GM23338 (cell line): Measurements from ENCODE around the gene FHIT. TPM values are rescaled to one million over a fixed set of nuclear protein-coding genes. Genes with fewer than 3 reads are reported as not detected.

ENCODE experiments used
- ATAC-seq: fragments of 200-7000 bp; cut with Tn5 transposase; 3 replicates; pipeline ENCODE4 v1.9.1; 2020
- DNase-seq: peaks from one replicate; pipeline ENCODE4 v3.0.0-alpha.2; 2015; ENCODE audit warnings: low spot score
- H2AFZ ChIP-seq: fragments of 200-600 bp; sonication (generic); 2 replicates; pipeline ENCODE4 v1.8.0; 2016; ENCODE audit warnings: antibody characterized with exemption, mild to moderate bottlenecking, moderate library complexity
- H3F3A ChIP-seq: fragments of 200-600 bp; sonication (generic); replicated peaks from 2 replicates; pipeline ENCODE4 v1.8.0; 2017; ENCODE audit warnings: antibody characterized with exemption, mixed run types, low read depth
- H3K27ac ChIP-seq: fragments of 200-600 bp; sonication (generic); 2 replicates; pipeline ENCODE4 v1.6.1; 2016; ENCODE audit warnings: low read depth
- H3K27me3 ChIP-seq: fragments of 200-600 bp; sonication (generic); 2 replicates; pipeline ENCODE4 v1.8.0; 2016; ENCODE audit warnings: mild to moderate bottlenecking, mixed run types, moderate library complexity; ENCODE audit not compliant: insufficient read depth
- H3K36me3 ChIP-seq: fragments of 200-600 bp; sonication (generic); 2 replicates; pipeline ENCODE4 v1.8.0; 2016; ENCODE audit warnings: mild to moderate bottlenecking; ENCODE audit not compliant: insufficient read depth
- H3K4me1 ChIP-seq: fragments of 200-600 bp; sonication (generic); 2 replicates; pipeline ENCODE4 v1.8.0; 2016; ENCODE audit warnings: mild to moderate bottlenecking, moderate library complexity; ENCODE audit not compliant: insufficient read depth
- H3K4me2 ChIP-seq: fragments of 200-600 bp; sonication (generic); 2 replicates; pipeline ENCODE4 v1.7.1; 2017; ENCODE audit warnings: mixed run types
- H3K4me3 ChIP-seq: fragments of 200-600 bp; sonication (generic); 2 replicates; pipeline ENCODE4 v1.6.1; 2016; ENCODE audit warnings: mixed run types
- H3K79me2 ChIP-seq: fragments of 200-600 bp; sonication (generic); replicated peaks from 2 replicates; pipeline ENCODE4 v1.8.0; 2017; ENCODE audit warnings: mild to moderate bottlenecking; ENCODE audit not compliant: insufficient read depth
- H3K9me2 ChIP-seq: fragments of 200-600 bp; sonication (generic); 2 replicates; pipeline ENCODE4 v1.8.0; 2017; ENCODE audit not compliant: insufficient read depth
- H4K20me1 ChIP-seq: fragments of 200-600 bp; sonication (generic); replicated peaks from 2 replicates; pipeline ENCODE4 v1.8.0; 2017; ENCODE audit warnings: mild to moderate bottlenecking; ENCODE audit not compliant: insufficient read depth
- H3K27ac Mint-ChIP-seq: 2 replicates; pipeline ENCODE4 v1.8.0; 2020; ENCODE audit warnings: inconsistent platforms, mild to moderate bottlenecking, moderate library complexity, mixed read lengths
- H3K27me3 Mint-ChIP-seq: 3 replicates; pipeline ENCODE4 v1.8.0; 2022; ENCODE audit warnings: low read depth, mild to moderate bottlenecking, moderate library complexity, mixed read lengths, inconsistent platforms; ENCODE audit not compliant: insufficient read depth, poor library complexity
- H3K36me3 Mint-ChIP-seq: 3 replicates; pipeline ENCODE4 v1.8.0; 2021; ENCODE audit warnings: low read depth, mild to moderate bottlenecking, inconsistent platforms, moderate library complexity, mixed read lengths
- H3K4me1 Mint-ChIP-seq: 3 replicates; pipeline ENCODE4 v1.8.0; 2020; ENCODE audit warnings: mild to moderate bottlenecking, inconsistent platforms, mixed read lengths
- H3K4me3 Mint-ChIP-seq: 3 replicates; pipeline ENCODE4 v1.8.0; 2021; ENCODE audit warnings: moderate library complexity, mild to moderate bottlenecking, inconsistent platforms, mixed read lengths
- H3K9me3 Mint-ChIP-seq: 3 replicates; pipeline ENCODE4 v1.8.0; 2020; ENCODE audit warnings: moderate library complexity, mild to moderate bottlenecking, inconsistent platforms, mixed read lengths
- EZH2 ChIP-seq: fragments of 200-600 bp; sonication (generic); IDR thresholded peaks from one replicate; pipeline ENCODE4 v1.8.0; 2017; ENCODE audit warnings: antibody characterized with exemption, mild to moderate bottlenecking, low read depth; ENCODE audit not compliant: unreplicated experiment
- EZH2phosphoT487 ChIP-seq: fragments of 200-600 bp; sonication (generic); IDR thresholded peaks from one replicate; pipeline ENCODE4 v1.8.1; 2018; ENCODE audit warnings: antibody characterized with exemption; ENCODE audit not compliant: unreplicated experiment
- JUNB ChIP-seq: IDR thresholded peaks from one replicate; pipeline ENCODE4 v1.6.1; 2016; ENCODE audit warnings: antibody characterized with exemption; ENCODE audit not compliant: unreplicated experiment
- NANOG ChIP-seq: IDR thresholded peaks from 2 replicates; pipeline ENCODE4 v1.6.1; 2016; ENCODE audit warnings: antibody characterized with exemption, borderline replicate concordance
- POLR2AphosphoS5 ChIP-seq: IDR thresholded peaks from 2 replicates; pipeline ENCODE4 v1.6.1; 2016; ENCODE audit warnings: antibody characterized with exemption, low read depth
- STAT1 ChIP-seq: IDR thresholded peaks from one replicate; pipeline ENCODE4 v1.6.1; 2016; ENCODE audit warnings: antibody characterized with exemption; ENCODE audit not compliant: unreplicated experiment
- polyA plus RNA-seq: library from polyadenylated mRNA; unstranded; fragments of >200 nt; fragmentation: Nextera tagmentation; extraction: Ambion mirVana; gene quantifications from 2 replicates; pipeline ENCODE4 v1.2.1, GENCODE V29; 2016
- total RNA-seq: library from RNA; depleted of rRNA; stranded (reverse); fragments of >200 nt; shearing (Covaris generic); gene quantifications from 2 replicates; pipeline ENCODE4 v1.2.3, GENCODE V29; 2014
- TF ChIP-seq, protein P1 (sequence below), 2 experiments: fragments of 200-600 bp in 1 of 2; sonication (generic) in 1 of 2; conservative IDR thresholded peaks; 2 replicates each; pipeline versions ENCODE4 v1.5.1 to v1.6.1; 2016 to 2017; ENCODE audit warnings: antibody characterized with exemption in 2 of 2, low read depth in 2 of 2, mild to moderate bottlenecking in 2 of 2, moderate library complexity in 1 of 2
- TF ChIP-seq, protein P2 (sequence below): IDR thresholded peaks from 2 replicates; pipeline ENCODE4 v1.6.1; 2016; ENCODE audit warnings: antibody characterized with exemption
- TF ChIP-seq, protein P3 (sequence below): IDR thresholded peaks from one replicate; pipeline ENCODE4 v1.6.1; 2018; ENCODE audit warnings: antibody characterized with exemption; ENCODE audit not compliant: unreplicated experiment

FHIT gene
- total and polyA plus RNA-seq, 2 experiments from 2014 or later, result 3.0 to 8.3 TPM

DNA sequence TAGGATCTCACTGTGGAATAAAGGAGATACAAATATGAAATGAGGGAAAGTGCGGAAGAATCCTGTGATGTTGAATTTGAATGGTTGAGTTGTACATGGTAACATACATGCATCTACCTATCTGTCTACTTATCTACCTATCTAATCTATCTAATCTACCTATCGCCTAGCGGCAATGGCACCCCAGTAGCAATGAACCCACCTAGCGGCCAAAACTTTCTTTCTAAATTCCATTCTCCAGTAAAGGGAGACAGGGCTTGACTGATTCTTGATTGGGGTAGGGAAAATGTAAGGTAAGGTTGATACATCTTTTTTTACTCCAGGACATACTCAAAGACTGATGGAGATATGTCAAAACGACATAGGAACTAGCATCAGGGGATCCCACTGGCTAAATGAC is 345.0 kb downstream of the FHIT start:
- no peak for ATAC-seq
- Histone ChIP-seq H3K79me2 (no peaks in the 10 kb centered on the region), H3K4me2 (no peak overlapping the region), H3K27me3 (no peaks in the 10 kb centered on the region), H2AFZ (no peak overlapping the region), H3K36me3 (no peaks in the 10 kb centered on the region), H4K20me1 (no peaks in the 10 kb centered on the region), H3F3A (no peaks in the 10 kb centered on the region), H3K9me2 (no peaks in the 10 kb centered on the region), H3K27ac (no peak overlapping the region), H3K4me1 (peaks cover under 1% of the 10 kb centered on the region; the same call in 1 of the 2 replicates), H3K4me3 (no peak overlapping the region)
- peaks cover 2% of the 10 kb centered on the region; the same call in 2 of the 3 replicates for H3K36me3 Mint-ChIP-seq
- H3K4me1 Mint-ChIP-seq, result no peaks in the 10 kb centered on the region
- no peak for TF ChIP-seq NANOG
- TF ChIP-seq, protein P1, sequence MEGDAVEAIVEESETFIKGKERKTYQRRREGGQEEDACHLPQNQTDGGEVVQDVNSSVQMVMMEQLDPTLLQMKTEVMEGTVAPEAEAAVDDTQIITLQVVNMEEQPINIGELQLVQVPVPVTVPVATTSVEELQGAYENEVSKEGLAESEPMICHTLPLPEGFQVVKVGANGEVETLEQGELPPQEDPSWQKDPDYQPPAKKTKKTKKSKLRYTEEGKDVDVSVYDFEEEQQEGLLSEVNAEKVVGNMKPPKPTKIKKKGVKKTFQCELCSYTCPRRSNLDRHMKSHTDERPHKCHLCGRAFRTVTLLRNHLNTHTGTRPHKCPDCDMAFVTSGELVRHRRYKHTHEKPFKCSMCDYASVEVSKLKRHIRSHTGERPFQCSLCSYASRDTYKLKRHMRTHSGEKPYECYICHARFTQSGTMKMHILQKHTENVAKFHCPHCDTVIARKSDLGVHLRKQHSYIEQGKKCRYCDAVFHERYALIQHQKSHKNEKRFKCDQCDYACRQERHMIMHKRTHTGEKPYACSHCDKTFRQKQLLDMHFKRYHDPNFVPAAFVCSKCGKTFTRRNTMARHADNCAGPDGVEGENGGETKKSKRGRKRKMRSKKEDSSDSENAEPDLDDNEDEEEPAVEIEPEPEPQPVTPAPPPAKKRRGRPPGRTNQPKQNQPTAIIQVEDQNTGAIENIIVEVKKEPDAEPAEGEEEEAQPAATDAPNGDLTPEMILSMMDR (conservative IDR thresholded peaks at IDR 0.05; ENCODE audit: low read depth in 2 of 2), result peak; percentile 50 to 52
- no peaks in the 10 kb centered on the region for H3K9me3 Mint-ChIP-seq
- H3K4me3 Mint-ChIP-seq, result no peak overlapping the region
- H3K27ac Mint-ChIP-seq, result no peak overlapping the region
- peak; percentile 23 for DNase-seq
- H3K27me3 Mint-ChIP-seq, result no peaks in the 10 kb centered on the region

DNA sequence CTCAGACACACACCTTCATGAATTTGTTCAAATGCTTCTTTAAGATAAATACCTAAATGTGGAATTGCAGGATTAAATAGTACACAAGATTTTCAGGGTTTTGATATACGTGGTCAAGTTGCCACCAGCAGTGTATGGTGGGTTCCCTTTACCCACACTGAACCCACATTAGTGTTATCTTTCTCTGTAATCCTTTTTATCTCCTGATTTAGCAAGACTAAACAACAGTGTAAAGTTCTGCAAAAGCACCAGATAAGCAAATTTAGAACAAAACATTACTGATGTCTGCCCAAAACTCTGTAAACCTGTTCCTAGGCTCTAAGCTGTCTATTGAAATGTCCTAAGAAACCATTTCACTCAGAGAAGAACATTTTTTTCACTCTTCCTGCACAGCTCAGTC is 352.9 kb downstream of the FHIT start:
- H3F3A ChIP-seq, result no peaks in the 10 kb centered on the region
- H4K20me1 ChIP-seq, result no peaks in the 10 kb centered on the region
- H3K27me3 ChIP-seq, result no peaks in the 10 kb centered on the region
- H3K79me2 ChIP-seq, result no peaks in the 10 kb centered on the region
- H3K9me2 ChIP-seq, result no peaks in the 10 kb centered on the region
- no peak overlapping the region for H2AFZ ChIP-seq
- H3K36me3 ChIP-seq, result no peaks in the 10 kb centered on the region
- no peaks in the 10 kb centered on the region for H3K27me3 Mint-ChIP-seq
- H3K4me1 Mint-ChIP-seq, result peaks cover 12% of the 10 kb centered on the region
- H3K36me3 Mint-ChIP-seq, result no peaks in the 10 kb centered on the region
- peaks cover 3% of the 10 kb centered on the region; the same call in 1 of the 2 replicates for H3K4me1 ChIP-seq
- no peak overlapping the region for H3K4me2 ChIP-seq
- H3K4me3 Mint-ChIP-seq, result no peak overlapping the region
- H3K9me3 Mint-ChIP-seq, result no peaks in the 10 kb centered on the region
- no peak for DNase-seq
- no peak overlapping the region for H3K27ac Mint-ChIP-seq
- TF ChIP-seq JUNB (no peak), POLR2AphosphoS5 (no peak), EZH2 (no peak), EZH2phosphoT487 (no peak), STAT1 (no peak)
- TF ChIP-seq, protein P2, sequence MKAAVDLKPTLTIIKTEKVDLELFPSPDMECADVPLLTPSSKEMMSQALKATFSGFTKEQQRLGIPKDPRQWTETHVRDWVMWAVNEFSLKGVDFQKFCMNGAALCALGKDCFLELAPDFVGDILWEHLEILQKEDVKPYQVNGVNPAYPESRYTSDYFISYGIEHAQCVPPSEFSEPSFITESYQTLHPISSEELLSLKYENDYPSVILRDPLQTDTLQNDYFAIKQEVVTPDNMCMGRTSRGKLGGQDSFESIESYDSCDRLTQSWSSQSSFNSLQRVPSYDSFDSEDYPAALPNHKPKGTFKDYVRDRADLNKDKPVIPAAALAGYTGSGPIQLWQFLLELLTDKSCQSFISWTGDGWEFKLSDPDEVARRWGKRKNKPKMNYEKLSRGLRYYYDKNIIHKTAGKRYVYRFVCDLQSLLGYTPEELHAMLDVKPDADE, result no peak
- TF ChIP-seq, protein P3, sequence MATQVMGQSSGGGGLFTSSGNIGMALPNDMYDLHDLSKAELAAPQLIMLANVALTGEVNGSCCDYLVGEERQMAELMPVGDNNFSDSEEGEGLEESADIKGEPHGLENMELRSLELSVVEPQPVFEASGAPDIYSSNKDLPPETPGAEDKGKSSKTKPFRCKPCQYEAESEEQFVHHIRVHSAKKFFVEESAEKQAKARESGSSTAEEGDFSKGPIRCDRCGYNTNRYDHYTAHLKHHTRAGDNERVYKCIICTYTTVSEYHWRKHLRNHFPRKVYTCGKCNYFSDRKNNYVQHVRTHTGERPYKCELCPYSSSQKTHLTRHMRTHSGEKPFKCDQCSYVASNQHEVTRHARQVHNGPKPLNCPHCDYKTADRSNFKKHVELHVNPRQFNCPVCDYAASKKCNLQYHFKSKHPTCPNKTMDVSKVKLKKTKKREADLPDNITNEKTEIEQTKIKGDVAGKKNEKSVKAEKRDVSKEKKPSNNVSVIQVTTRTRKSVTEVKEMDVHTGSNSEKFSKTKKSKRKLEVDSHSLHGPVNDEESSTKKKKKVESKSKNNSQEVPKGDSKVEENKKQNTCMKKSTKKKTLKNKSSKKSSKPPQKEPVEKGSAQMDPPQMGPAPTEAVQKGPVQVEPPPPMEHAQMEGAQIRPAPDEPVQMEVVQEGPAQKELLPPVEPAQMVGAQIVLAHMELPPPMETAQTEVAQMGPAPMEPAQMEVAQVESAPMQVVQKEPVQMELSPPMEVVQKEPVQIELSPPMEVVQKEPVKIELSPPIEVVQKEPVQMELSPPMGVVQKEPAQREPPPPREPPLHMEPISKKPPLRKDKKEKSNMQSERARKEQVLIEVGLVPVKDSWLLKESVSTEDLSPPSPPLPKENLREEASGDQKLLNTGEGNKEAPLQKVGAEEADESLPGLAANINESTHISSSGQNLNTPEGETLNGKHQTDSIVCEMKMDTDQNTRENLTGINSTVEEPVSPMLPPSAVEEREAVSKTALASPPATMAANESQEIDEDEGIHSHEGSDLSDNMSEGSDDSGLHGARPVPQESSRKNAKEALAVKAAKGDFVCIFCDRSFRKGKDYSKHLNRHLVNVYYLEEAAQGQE, result no peak
- TF ChIP-seq, protein P1 (conservative IDR thresholded peaks at IDR 0.05; ENCODE audit: low read depth in 2 of 2), result no peak
- no peak overlapping the region for H3K27ac ChIP-seq
- no peak overlapping the region for H3K4me3 ChIP-seq
- ATAC-seq, result no peak
